Skeletal muscle satellite cell (primary cell): Measurements from ENCODE around the gene WRAP73.
"Not testable (repeated sequence)": the region's sequence is repeated elsewhere in the genome, so short reads cannot be mapped to it uniquely, and the experiment has no call there.

Experiments
- H3K27me3 ChIP-seq: 2 replicates; pipeline ENCODE4 v1.7.0; 2013; ENCODE audit warnings: low read length; ENCODE audit not compliant: control insufficient read depth, insufficient read depth
- H3K36me3 ChIP-seq: 2 replicates; pipeline ENCODE4 v1.7.0; 2013; ENCODE audit warnings: mild to moderate bottlenecking, control low read depth, low read length; ENCODE audit not compliant: insufficient read depth
- H3K4me1 ChIP-seq: 2 replicates; pipeline ENCODE4 v1.7.0; 2013; ENCODE audit warnings: low read length; ENCODE audit not compliant: control insufficient read depth, insufficient read depth
- H3K4me2 ChIP-seq: 2 replicates; pipeline ENCODE4 v1.7.0; 2013; ENCODE audit warnings: mild to moderate bottlenecking, low read length
- H3K4me3 ChIP-seq: 2 replicates; pipeline ENCODE4 v1.7.0; 2013; ENCODE audit warnings: low read length
- H3K9ac ChIP-seq: 2 replicates; pipeline ENCODE4 v1.7.0; 2013; ENCODE audit warnings: mild to moderate bottlenecking, low read depth, low read length, moderate library complexity
- H3K9me3 ChIP-seq: replicated peaks from 2 replicates; pipeline ENCODE4 v1.7.0; 2013; ENCODE audit warnings: mild to moderate bottlenecking, control low read depth, low read length

WRAP73 gene

DNA sequence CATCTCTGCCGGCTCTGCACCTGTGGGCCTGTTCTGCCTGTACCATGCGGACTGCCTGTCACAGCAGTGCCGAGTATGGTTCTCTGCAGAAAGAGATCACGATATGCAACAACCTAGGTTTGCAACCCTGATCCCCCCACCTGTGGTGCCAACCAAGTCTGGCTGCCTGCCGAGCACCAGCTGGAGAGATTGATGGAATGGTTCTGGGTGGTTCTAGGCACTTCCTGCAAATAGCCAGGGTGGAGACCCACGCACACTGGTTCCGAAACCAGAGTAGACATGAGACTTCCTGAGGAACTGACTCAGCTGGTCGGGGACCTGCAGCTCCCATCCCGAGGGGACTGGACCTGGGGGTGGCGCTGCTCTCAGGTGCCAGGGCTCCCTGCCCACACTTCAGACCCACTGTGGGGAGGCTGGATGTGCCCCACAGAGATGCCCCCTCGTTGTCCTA, 19.7 kb downstream of the WRAP73 start:
- Histone ChIP-seq H3K36me3 (peaks cover 58% of the 10 kb centered on the region), H3K27me3 (no peaks in the 10 kb centered on the region), H3K4me1 (peaks cover 6% of the 10 kb centered on the region), H3K4me3 (no peak overlapping the region), H3K9me3 (no peaks in the 10 kb centered on the region), H3K9ac (no peak overlapping the region), H3K4me2 (no peak overlapping the region)

DNA sequence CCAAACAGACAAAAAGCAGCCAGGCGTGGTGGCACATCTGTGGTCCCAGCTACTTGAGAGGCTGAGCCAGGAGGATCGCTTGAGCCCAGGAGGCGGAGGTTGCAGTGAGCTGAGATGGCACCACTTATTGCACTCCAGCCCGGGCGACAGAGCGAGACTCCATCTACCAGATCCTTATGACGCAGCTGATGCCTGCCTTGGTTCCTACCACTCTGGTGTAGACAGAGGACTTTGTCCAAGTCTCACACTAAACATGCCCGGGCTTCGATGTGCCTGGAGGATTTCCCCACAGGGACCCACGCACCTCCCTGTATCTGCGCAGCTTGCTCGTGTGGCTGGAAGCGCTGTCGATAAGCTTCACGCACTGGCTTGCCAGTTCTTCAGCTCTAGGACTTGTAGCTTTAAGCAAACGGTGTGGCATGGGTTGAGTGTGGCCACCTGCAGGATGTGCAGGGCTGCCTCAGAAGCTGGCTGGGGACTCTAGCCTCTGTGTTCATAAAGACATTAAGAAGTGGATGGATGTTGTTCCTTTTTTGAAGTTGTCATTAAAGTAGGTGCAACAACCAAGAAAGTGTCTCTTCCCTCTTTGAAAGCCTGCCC, 20.2 kb downstream of the WRAP73 start:
- peaks cover 53% of the 10 kb centered on the region for H3K36me3 ChIP-seq

DNA sequence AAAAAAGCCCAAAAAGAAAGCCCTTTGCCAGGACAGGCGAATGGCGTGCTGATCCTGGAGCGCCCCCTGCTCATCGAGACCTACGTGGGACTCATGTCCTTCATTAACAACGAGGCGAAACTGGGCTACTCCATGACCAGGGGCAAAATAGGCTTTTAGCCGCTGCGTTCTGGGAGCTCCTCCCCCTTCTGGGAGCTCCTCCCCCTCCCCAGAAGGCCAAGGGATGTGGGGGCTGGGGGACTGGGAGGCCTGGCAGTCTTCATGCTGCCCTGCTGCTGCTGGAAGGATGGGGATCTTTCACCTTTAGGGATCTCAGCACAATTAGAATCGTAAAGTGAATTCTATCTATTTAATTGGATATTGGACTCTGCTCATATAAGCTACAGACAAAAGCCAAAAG, 21.5 kb downstream of the WRAP73 start:
- Histone ChIP-seq H3K27me3 (no peaks in the 10 kb centered on the region), H3K4me2 (no peak overlapping the region), H3K36me3 (peaks cover 45% of the 10 kb centered on the region), H3K4me3 (no peak overlapping the region), H3K9ac (no peak overlapping the region), H3K9me3 (no peaks in the 10 kb centered on the region), H3K4me1 (peaks cover 13% of the 10 kb centered on the region)

More for the DNA sequence above, 20.2 kb downstream of the WRAP73 start:
- no peaks in the 10 kb centered on the region for H3K27me3 ChIP-seq
- H3K9me3 ChIP-seq = no peaks in the 10 kb centered on the region
- peaks cover 6% of the 10 kb centered on the region for H3K4me1 ChIP-seq
- no peak overlapping the region for H3K4me3 ChIP-seq
- H3K9ac ChIP-seq = no peak overlapping the region
- no peak overlapping the region for H3K4me2 ChIP-seq

DNA sequence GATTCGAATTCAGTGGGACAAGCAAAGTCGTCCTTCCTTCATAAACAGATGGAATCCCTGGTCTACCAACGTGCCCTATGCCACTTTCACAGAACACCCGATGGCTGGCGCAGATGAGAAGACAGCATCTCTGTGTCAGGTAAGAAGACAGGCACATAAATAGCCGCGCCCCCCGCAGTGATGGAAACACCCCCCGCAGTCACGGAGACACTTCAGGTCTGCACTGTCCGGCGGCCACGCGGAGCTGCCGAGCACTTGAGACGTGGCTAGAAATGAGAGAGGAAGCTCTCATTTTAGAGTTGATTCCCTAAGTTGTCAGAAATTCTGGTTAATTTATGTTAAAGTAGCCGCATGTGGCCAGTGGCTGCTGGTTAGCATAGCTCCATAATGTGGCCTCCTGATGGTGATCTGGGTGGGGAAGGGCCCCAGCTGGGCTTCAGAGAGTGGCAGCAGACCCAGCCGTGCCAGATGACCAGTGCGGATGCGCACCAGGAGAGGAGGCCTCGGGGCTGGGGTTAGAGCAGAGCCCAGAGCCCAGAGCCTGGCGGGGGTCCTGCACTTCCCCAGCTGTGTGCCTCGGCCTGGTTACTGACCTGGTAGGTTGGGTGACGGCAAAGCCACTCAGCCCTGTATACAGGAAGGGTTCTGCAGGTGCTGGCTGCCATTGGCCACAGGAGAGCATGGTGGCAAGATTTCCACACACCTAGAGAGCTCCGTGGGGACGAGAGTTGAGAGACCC, 22.2 kb downstream of the WRAP73 start:
- H3K36me3 ChIP-seq = peaks cover 44% of the 10 kb centered on the region
- no peaks in the 10 kb centered on the region for H3K9me3 ChIP-seq
- H3K4me3 ChIP-seq = no peak overlapping the region
- peaks cover 20% of the 10 kb centered on the region for H3K4me1 ChIP-seq
- no peak overlapping the region for H3K9ac ChIP-seq
- no peak overlapping the region for H3K4me2 ChIP-seq
- H3K27me3 ChIP-seq = no peaks in the 10 kb centered on the region

DNA sequence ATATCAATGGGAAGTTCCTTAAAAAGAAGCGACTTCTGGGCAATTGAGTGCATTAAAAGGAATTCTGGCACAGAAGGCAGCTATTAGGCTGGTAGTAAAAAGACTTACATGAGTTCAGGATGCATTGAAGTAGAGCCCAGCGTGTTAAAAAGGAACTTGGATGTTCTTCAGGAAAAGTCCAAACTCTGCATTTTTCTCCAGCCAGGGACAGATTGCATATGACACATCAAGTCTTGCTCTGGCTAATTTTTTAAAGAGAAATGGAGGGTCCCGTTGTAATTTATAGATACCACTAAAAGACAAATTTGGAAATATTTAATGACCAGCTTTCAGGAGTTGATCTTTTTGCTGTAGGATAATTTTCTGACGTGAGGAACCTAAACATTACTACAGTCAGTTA, 23.9 kb downstream of the WRAP73 start:
- H3K4me3 ChIP-seq = peak overlapping the region; percentile 97
- H3K36me3 ChIP-seq = peaks cover 36% of the 10 kb centered on the region
- no peaks in the 10 kb centered on the region for H3K27me3 ChIP-seq
- peaks cover 20% of the 10 kb centered on the region for H3K4me1 ChIP-seq
- H3K9me3 ChIP-seq = no peaks in the 10 kb centered on the region
- H3K4me2 ChIP-seq = peak overlapping the region; percentile 86
- H3K9ac ChIP-seq = peak overlapping the region; percentile 77

DNA sequence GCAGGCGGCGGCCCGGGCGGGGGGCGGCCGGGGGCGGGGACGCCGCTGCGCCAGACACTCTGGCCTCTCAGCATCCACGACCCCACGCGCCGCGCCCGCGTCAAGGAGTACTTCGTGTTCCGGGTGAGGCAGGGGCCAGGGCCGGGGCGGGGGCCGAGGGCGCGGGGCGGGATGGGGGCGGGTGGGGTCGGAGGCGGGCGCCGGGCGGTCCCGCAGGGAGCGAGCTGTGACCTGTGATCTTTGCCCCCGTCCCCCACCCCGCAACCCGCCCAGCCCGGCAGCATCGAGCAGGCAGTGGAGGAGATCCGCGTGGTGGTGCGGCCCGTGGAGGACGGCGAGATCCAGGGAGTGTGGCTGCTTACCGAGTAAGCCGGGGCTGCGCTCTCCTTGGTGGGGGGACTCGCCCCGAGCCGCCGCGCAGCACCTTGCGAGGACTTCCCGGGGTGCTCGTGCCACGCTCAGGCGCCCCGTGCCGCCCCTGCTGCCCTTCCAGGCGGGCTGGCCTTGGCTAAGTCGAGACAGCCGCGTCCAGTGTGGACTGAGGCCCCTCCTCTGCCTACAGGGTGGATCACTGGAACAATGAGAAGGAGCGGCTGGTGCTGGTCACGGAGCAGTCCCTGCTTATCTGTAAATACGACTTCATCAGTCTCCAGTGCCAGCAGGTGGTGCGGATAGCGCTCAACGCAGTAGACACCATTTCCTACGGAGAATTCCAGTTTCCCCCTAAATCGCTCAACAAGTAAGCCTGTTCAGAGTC, 24.6 kb downstream of the WRAP73 start:
- Histone ChIP-seq H3K36me3 (peaks cover 30% of the 10 kb centered on the region), H3K9me3 (no peaks in the 10 kb centered on the region), H3K27me3 (no peaks in the 10 kb centered on the region), H3K4me1 (peaks cover 20% of the 10 kb centered on the region), H3K4me2 (peak overlapping the region; percentile 86), H3K4me3 (peak overlapping the region; percentile 97), H3K9ac (peak overlapping the region; percentile 77)

DNA sequence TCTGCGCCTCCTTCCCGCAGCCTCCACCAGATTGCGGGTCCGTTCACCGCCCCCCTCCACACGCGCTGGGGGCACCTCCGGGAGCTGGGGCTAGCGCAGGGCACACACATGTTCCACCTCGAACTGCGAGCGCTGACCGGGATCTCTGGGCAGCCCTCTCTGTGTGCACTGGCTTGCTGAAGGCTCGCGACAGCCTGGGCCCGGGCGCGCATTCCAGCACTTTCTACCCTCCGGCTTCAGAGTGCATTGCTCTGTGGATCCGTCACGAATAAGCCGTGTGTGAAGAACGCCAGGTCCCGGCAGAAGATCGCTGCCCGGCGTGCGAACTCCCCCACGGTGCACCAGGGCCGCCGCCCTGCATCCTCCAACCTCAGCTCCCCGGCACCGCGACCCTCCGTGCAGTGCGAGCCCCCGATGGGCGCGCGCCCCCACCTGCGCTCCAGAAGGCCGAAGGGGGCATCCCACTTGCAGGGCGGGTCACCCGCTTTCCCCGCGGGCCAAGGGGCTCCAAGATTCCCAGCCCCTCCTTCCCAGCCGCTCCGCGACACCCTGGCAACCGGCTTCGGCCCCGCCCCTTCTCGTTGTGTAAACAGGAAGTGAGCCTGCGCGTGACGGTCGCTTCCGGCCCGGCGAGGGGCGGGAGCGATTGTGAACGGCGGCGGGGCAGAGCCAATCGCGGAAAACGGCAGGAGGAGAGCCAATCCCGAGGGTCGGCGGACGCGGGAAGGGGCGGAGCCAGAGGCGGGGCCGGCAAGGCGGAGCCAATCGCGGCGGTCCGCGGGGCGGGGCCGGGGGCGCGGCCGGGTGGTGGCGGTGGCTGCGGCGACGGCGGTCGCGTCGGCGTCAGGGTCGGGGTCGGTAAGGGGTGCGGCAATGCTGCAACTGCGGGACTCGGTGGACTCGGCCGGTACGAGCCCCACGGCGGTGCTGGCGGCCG, 25.4 kb downstream of the WRAP73 start, which contains the start of gene TPRG1L:
Gene TPRG1L, plus strand, starts transcription at position 816 of the 937 bp plus-strand sequence. Its CDS starts 58 bp downstream, at position 874.
- Histone ChIP-seq H3K9ac (peak within 1 kb of the TSS; percentile 91), H3K27me3 (no peaks in the 10 kb centered on the region), H3K9me3 (no peaks in the 10 kb centered on the region), H3K4me3 (peak within 1 kb of the TSS; percentile 97), H3K4me1 (peaks cover 20% of the 10 kb centered on the region), H3K36me3 (peaks cover 22% of the 10 kb centered on the region), H3K4me2 (peak within 1 kb of the TSS; percentile 98)

DNA sequence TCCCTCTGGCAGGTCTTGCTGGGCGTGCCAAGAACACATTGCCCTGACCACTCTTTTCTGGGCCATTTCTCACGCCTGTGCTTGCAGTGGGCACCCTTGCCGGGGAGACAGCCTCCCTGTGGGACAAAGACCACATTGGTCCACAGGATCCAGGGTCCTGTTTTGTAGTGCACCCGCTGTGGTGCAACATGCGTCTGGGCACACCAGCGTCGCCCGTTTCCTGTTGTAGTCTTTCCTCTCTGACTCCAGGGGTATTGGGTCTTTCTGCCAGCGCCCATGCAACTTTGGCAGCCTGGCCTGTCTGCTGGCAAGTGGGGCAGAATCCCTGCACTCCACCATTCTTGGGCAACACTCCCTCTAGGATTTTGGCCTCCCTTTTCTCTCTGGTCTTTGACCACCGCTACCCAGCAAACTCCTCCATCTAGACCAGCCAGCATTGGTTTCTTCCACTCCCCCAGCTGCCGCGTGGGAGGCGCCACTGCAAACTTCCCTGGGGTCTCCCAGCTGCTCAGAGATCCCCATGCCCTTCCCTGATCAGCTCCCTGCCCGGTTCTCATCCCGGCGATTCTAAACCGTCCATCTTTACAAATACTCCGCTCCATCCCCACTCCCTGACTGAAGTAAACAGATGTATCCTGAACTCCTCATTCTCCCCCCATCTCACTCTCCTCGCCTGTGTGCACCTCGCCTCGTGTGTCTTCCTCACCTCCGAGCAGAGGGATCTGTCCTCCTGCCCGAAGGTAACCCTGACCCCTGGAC, 26.3 kb downstream of the WRAP73 start:
- H3K36me3 ChIP-seq = peaks cover 15% of the 10 kb centered on the region
- peak overlapping the region; percentile 97 for H3K4me3 ChIP-seq
- H3K9ac ChIP-seq = peak overlapping the region; percentile 91
- peaks cover 23% of the 10 kb centered on the region for H3K4me1 ChIP-seq
- no peaks in the 10 kb centered on the region for H3K9me3 ChIP-seq
- H3K4me2 ChIP-seq = peak overlapping the region; percentile 98
- no peaks in the 10 kb centered on the region for H3K27me3 ChIP-seq

DNA sequence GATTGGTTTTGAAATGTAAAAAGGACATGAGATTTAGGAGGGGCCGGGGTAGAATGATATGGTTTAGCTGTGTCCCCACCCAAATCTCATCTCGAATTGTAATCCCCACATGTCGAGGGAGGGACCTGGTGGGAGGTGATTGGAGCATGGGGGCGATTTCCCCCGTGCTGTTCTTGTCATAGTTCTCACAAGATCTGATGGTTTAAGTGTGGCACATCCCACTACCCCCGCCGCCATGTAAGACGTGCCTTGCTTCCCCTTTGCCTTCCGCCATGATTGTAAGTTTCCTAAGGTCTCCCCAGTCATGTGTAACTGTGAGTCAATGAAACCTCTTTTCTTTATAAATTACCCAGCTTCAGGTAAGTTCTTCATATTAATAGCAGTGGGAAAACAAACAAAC, 27.8 kb downstream of the WRAP73 start:
- H3K36me3 ChIP-seq, H3K4me3 ChIP-seq, H3K9ac ChIP-seq, H3K27me3 ChIP-seq, H3K9me3 ChIP-seq, H3K4me2 ChIP-seq: not testable (repeated sequence)
- H3K4me1 ChIP-seq = peaks cover 23% of the 10 kb centered on the region

DNA sequence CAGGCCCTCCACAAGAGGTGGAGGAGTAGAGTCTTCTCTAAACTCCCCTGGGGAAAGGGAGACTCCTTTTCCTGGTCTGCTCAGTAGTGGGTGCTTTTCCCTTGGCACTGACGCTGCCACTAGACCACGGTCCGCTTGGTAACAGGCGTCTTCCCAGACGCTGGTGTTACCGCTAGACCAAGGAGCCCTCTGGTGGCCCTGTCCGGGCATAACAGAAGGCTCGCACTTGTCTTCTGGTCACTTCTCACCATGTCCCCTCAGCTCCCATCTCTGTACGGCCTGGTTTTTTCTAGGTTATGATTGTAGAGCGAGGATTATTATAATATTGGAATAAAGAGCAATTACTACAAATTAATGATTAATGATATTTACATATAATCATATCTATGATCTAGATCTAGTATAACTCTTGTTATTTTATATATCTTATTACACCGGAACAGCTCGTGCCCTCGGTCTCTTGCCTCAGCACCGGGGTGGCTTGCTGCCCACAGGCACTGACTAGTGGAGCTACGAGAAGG, 28.7 kb downstream of the WRAP73 start:
- not testable (repeated sequence) for H3K36me3 ChIP-seq, H3K9ac ChIP-seq, H3K9me3 ChIP-seq, H3K4me2 ChIP-seq, H3K4me3 ChIP-seq, H3K27me3 ChIP-seq
- peaks cover 23% of the 10 kb centered on the region for H3K4me1 ChIP-seq
